HCT116 (cell line): ENCODE results near the gene PTOV1. TPM values are rescaled to one million over a fixed set of nuclear protein-coding genes. Genes with fewer than 3 reads are reported as not detected.

Source experiments
- ATAC-seq: fragments of 200-7000 bp; cut with Tn5 transposase; 2 replicates; pipeline ENCODE4 v1.9.1; 2020; ENCODE audit warnings: mild to moderate bottlenecking, moderate library complexity
- BruUV-seq: library from RNA; stranded (reverse); fragments of 400-500 nt; replicated peaks from 2 replicates; lab custom pipeline; 2021; lab: Mats Ljungman, UMichigan
- CTCF ChIA-PET: fragments of 300-600 bp; sonication (Branson Sonifier 250); formaldehyde crosslinking; loops from one replicate; lab custom pipeline; 2021; ENCODE audit warnings: antibody characterized with exemption; lab: Charles Lee
- POLR2A ChIA-PET: fragments of 300-600, 350-600 bp; sonication (Branson Sonifier 250); formaldehyde crosslinking; loops from one replicate; lab custom pipeline; 2021; ENCODE audit warnings: antibody characterized with exemption; lab: Charles Lee
- RAD21 ChIA-PET, 2 experiments: fragments of 300-600 bp; sonication (Branson Sonifier 250); formaldehyde crosslinking; loops; one replicate each; lab custom pipeline; 2023; ENCODE audit warnings: low total read pairs in 2 of 2; ENCODE audit not compliant: uncharacterized antibody in 2 of 2, unreplicated experiment in 2 of 2, low non-redundant PET in 1 of 2; lab: Charles Lee
- DNase-seq: peaks from one replicate; pipeline ENCODE4 v3.0.0-alpha.2; 2010; ENCODE audit warnings: low read depth, low spot score
- H2AFZ ChIP-seq: fragments of 200-600 bp; shearing (Covaris generic), sonication (generic); 2 replicates; pipeline ENCODE4 v1.6.1; 2017; ENCODE audit warnings: low read depth, mixed run types, mixed read lengths, antibody characterized with exemption, low read length; ENCODE audit not compliant: poor library complexity, severe bottlenecking
- H3K27ac ChIP-seq: 2 replicates; pipeline ENCODE4 v1.5.1; 2012; ENCODE audit warnings: low read depth, low read length
- H3K27me3 ChIP-seq: fragments of 200-600 bp; sonication (generic); 2 replicates; pipeline ENCODE4 v1.6.1; 2016; ENCODE audit warnings: mixed run types, low read length, mixed read lengths; ENCODE audit not compliant: insufficient read depth
- H3K36me3 ChIP-seq, 2 experiments: fragments of 200-500 bp in 1 of 2; fragments of 200-600 bp in 1 of 2; sonication (Bioruptor generic) in 1 of 2; sonication (generic) in 1 of 2; 2 replicates each; pipeline versions ENCODE4 v1.5.1 to v1.6.1; 2014 to 2016; ENCODE audit warnings: low read length in 2 of 2, inconsistent platforms in 1 of 2, mixed read lengths in 1 of 2, mixed run types in 1 of 2; ENCODE audit not compliant: insufficient read depth in 2 of 2, control insufficient read depth in 1 of 2
- H3K4me1 ChIP-seq, 2 experiments: fragments of 200-600 bp in 1 of 2; sonication (generic) in 1 of 2; 2 replicates each; pipeline versions ENCODE4 v1.5.1 to v1.6.1; 2012 to 2017; ENCODE audit warnings: low read length in 2 of 2, inconsistent platforms in 1 of 2, mild to moderate bottlenecking in 1 of 2, mixed read lengths in 1 of 2, mixed run types in 1 of 2, moderate library complexity in 1 of 2; ENCODE audit not compliant: insufficient read depth in 2 of 2, control insufficient read depth in 1 of 2
- H3K4me2 ChIP-seq: fragments of 200-600 bp; sonication (generic); 2 replicates; pipeline ENCODE4 v1.6.1; 2017; ENCODE audit warnings: mixed run types, low read length, mixed read lengths
- H3K4me3 ChIP-seq, 2 experiments: fragments of 200-600 bp in 1 of 2; sonication (generic) in 1 of 2; replicated peaks in 1 of 2; 2 replicates each; pipeline ENCODE4 v1.5.1; 2011 to 2016; ENCODE audit warnings: low read length in 2 of 2, control low read depth in 1 of 2, low read depth in 1 of 2, mild to moderate bottlenecking in 1 of 2, mixed read lengths in 1 of 2, mixed run types in 1 of 2
- H3K79me2 ChIP-seq: fragments of 200-600 bp; sonication (generic); 2 replicates; pipeline ENCODE4 v1.6.1; 2017; ENCODE audit warnings: mild to moderate bottlenecking, mixed run types, low read length, moderate library complexity, mixed read lengths; ENCODE audit not compliant: insufficient read depth
- H3K9ac ChIP-seq: fragments of 200-600 bp; sonication (generic); 2 replicates; pipeline ENCODE4 v1.6.1; 2016; ENCODE audit warnings: low read length, mixed read lengths
- H3K9me2 ChIP-seq: fragments of 200-600 bp; sonication (generic), shearing (Covaris generic); 2 replicates; pipeline ENCODE4 v1.6.1; 2017; ENCODE audit warnings: mixed run types, mild to moderate bottlenecking, moderate library complexity; ENCODE audit not compliant: insufficient read depth
- H3K9me3 ChIP-seq, 2 experiments: fragments of 200-500 bp in 1 of 2; fragments of 200-600 bp in 1 of 2; sonication (Bioruptor generic) in 1 of 2; sonication (generic) in 1 of 2; 2 replicates each; pipeline ENCODE4 v1.6.1; 2014 to 2017; ENCODE audit warnings: low read length in 2 of 2, mixed read lengths in 2 of 2, inconsistent platforms in 1 of 2, low read depth in 1 of 2, mild to moderate bottlenecking in 1 of 2, mixed run types in 1 of 2, moderate library complexity in 1 of 2; ENCODE audit not compliant: control insufficient read depth in 1 of 2, insufficient read depth in 1 of 2
- H4K20me1 ChIP-seq: fragments of 200-600 bp; sonication (generic), shearing (Covaris generic); 2 replicates; pipeline ENCODE4 v1.6.1; 2017; ENCODE audit warnings: mixed run types, mild to moderate bottlenecking, moderate library complexity; ENCODE audit not compliant: insufficient read depth
- ATF3 ChIP-seq: IDR thresholded peaks from 2 replicates; pipeline ENCODE4 v1.6.1; 2012
- CBX3 ChIP-seq: IDR thresholded peaks from 2 replicates; pipeline ENCODE4 v1.6.1; 2012; ENCODE audit warnings: low read depth
- CEBPB ChIP-seq: IDR thresholded peaks from 2 replicates; pipeline ENCODE4 v1.6.1; 2012; ENCODE audit warnings: low read depth
- CTCF ChIP-seq, 3 experiments: fragments of 200-600 bp in 1 of 3; sonication (generic) in 1 of 3; IDR thresholded peaks in 2 of 3; conservative IDR thresholded peaks in 1 of 3; 2 replicates each; pipeline ENCODE4 v1.5.1; 2012 to 2017; ENCODE audit warnings: low read depth in 2 of 3, low read length in 2 of 3, antibody characterized with exemption in 1 of 3, borderline replicate concordance in 1 of 3, control low read depth in 1 of 3, mild to moderate bottlenecking in 1 of 3, mixed read lengths in 1 of 3, mixed run types in 1 of 3, moderate library complexity in 1 of 3; ENCODE audit not compliant: insufficient read depth in 1 of 3
- EGR1 ChIP-seq: IDR thresholded peaks from 2 replicates; pipeline ENCODE4 v1.6.1; 2012; ENCODE audit warnings: low read depth
- ELF1 ChIP-seq: IDR thresholded peaks from 2 replicates; pipeline ENCODE4 v1.6.1; 2012; ENCODE audit warnings: low read depth, borderline replicate concordance
- EZH2 ChIP-seq: fragments of 200-600 bp; sonication (generic); IDR thresholded peaks from 2 replicates; pipeline ENCODE4 v1.6.1; 2017; ENCODE audit warnings: antibody characterized with exemption, mixed run types
- EZH2phosphoT487 ChIP-seq: fragments of 200-600 bp; IDR thresholded peaks from 2 replicates; pipeline ENCODE4 v1.6.1; 2018; ENCODE audit warnings: antibody characterized with exemption, borderline replicate concordance
- FOSL1 ChIP-seq: IDR thresholded peaks from 2 replicates; pipeline ENCODE4 v1.6.1; 2012; ENCODE audit warnings: low read depth
- POLR2A ChIP-seq: IDR thresholded peaks from 2 replicates; pipeline ENCODE4 v1.7.0; 2011; ENCODE audit warnings: borderline replicate concordance; ENCODE audit not compliant: insufficient read depth, insufficient read length; ENCODE audit errors: extremely low read depth
- REST ChIP-seq: IDR thresholded peaks from 2 replicates; pipeline ENCODE4 v1.6.1; 2012; ENCODE audit warnings: low read depth
- ZBTB33 ChIP-seq: IDR thresholded peaks from 2 replicates; pipeline ENCODE4 v1.6.1; 2011; ENCODE audit warnings: mild to moderate bottlenecking, low read length, moderate library complexity; ENCODE audit not compliant: insufficient replicate concordance; ENCODE audit errors: extremely low read depth
- intact Hi-C: fragments of 100-400 bp; cut with micrococcal nuclease; formaldehyde crosslinking; loops from 2 replicates; pipeline ENCODE4 v1.10.0; 2022
- total RNA-seq: library from RNA; stranded (reverse); gene quantifications from one replicate; pipeline ENCODE4 v1.2.1, GENCODE V29; 2021; ENCODE audit not compliant: unreplicated experiment

PTOV1 gene
- total RNA-seq, 1 experiment from 2014 or later: 236 TPM

- Histone ChIP-seq H3K9me2 (no peaks in the 10 kb centered on the region), H3K4me2 (no peak overlapping the region), H3K36me3 (peaks cover 5 to 18% of the 10 kb centered on the region in 2 experiments), H4K20me1 (no peaks in the 10 kb centered on the region), H3K4me3 (no peak overlapping the region), H3K79me2 (no peaks in the 10 kb centered on the region), H3K27me3 (no peaks in the 10 kb centered on the region), H3K27ac (no peak overlapping the region), H3K4me1 (peaks cover 4 to 20% of the 10 kb centered on the region in 2 experiments; a peak in 3 of 4 replicates), H3K9ac (no peak overlapping the region), H3K9me3 (no peaks in the 10 kb centered on the region), H2AFZ (no peak overlapping the region)
- ATAC-seq: no peak
- intact Hi-C loops: no loop called here
- ChIA-PET CTCF (interaction anchor here (2.4 kb wide), 1 partner anchor 37 kb away, joined by 8 read pairs; the partner anchor contains the start of gene AP2A1), POLR2A (no interaction called here), RAD21 (no interaction called here)
- no peak for DNase-seq
- TF ChIP-seq REST (no peak), CTCF (IDR thresholded peaks at IDR 0.05 in 2 of 3, conservative IDR thresholded peaks at IDR 0.05 in 1 of 3; ENCODE audit: borderline replicate concordance in 1 of 3, insufficient read depth in 1 of 3, low read depth in 2 of 3, low read length in 2 of 3) (no peak), EGR1 (no peak), CEBPB (no peak), CBX3 (no peak), POLR2A (no peak), EZH2 (no peak), ATF3 (no peak), FOSL1 (no peak), ZBTB33 (no peak), EZH2phosphoT487 (no peak), ELF1 (no peak)
- BruUV-seq: no TSS peak
Observed at GRCh38 chr19:49803529-49803856, 47.5 kb upstream of the PTOV1 start.
